OCI-LY1 (cell line): ENCODE measurements around the gene CYP2S1.
"Not testable (repeated sequence)": the region's sequence is repeated elsewhere in the genome, so short reads cannot be mapped to it uniquely, and the experiment has no call there.

Experiments
- H2AFZ ChIP-seq: fragments of 200-600 bp; sonication (generic), shearing (Covaris generic); 2 replicates; pipeline ENCODE4 v1.6.0; 2014; ENCODE audit warnings: antibody characterized with exemption, mild to moderate bottlenecking, low read length
- H3F3A ChIP-seq: fragments of 200-600 bp; sonication (generic), shearing (Covaris generic); 2 replicates; pipeline ENCODE4 v1.6.0; 2014; ENCODE audit warnings: mild to moderate bottlenecking, antibody characterized with exemption, low read length, moderate library complexity; ENCODE audit not compliant: insufficient read depth
- H3K27ac ChIP-seq: fragments of 200-600 bp; sonication (generic); 2 replicates; pipeline ENCODE4 v1.5.1; 2014; ENCODE audit warnings: low read length, mixed run types, mild to moderate bottlenecking, low read depth; ENCODE audit not compliant: poor library complexity, severe bottlenecking
- H3K27me3 ChIP-seq: fragments of 200-600 bp; sonication (generic); 2 replicates; pipeline ENCODE4 v1.6.0; 2014; ENCODE audit warnings: antibody characterized with exemption, mild to moderate bottlenecking, low read length, moderate library complexity; ENCODE audit not compliant: insufficient read depth
- H3K36me3 ChIP-seq: fragments of 200-600 bp; sonication (generic); 2 replicates; pipeline ENCODE4 v1.6.1; 2014; ENCODE audit warnings: mild to moderate bottlenecking, antibody characterized with exemption, low read length, moderate library complexity, mixed read lengths; ENCODE audit not compliant: insufficient read depth
- H3K4me1 ChIP-seq: fragments of 200-600 bp; sonication (generic); 2 replicates; pipeline ENCODE4 v1.5.1; 2014; ENCODE audit warnings: mild to moderate bottlenecking, low read length, moderate library complexity; ENCODE audit not compliant: insufficient read depth, severe bottlenecking
- H3K4me2 ChIP-seq: fragments of 200-600 bp; sonication (generic), shearing (Covaris generic); 2 replicates; pipeline ENCODE4 v1.6.1; 2014; ENCODE audit warnings: low read length
- H3K4me3 ChIP-seq: fragments of 200-600 bp; sonication (generic); 2 replicates; pipeline ENCODE4 v1.5.1; 2014; ENCODE audit warnings: low read length, low read depth, mild to moderate bottlenecking, mixed read lengths; ENCODE audit not compliant: poor library complexity, severe bottlenecking
- H3K79me2 ChIP-seq: fragments of 200-600 bp; shearing (Covaris generic); 2 replicates; pipeline ENCODE4 v1.6.1; 2016; ENCODE audit warnings: mixed run types, low read length, mixed read lengths; ENCODE audit not compliant: insufficient read depth
- H3K9ac ChIP-seq: fragments of 200-600 bp; sonication (generic), shearing (Covaris generic); 2 replicates; pipeline ENCODE4 v1.6.1; 2014; ENCODE audit warnings: mild to moderate bottlenecking, low read length, mixed read lengths
- H3K9me2 ChIP-seq: fragments of 200-600 bp; sonication (generic), shearing (Covaris generic); 2 replicates; pipeline ENCODE4 v1.6.1; 2014; ENCODE audit warnings: low read depth, mild to moderate bottlenecking, low read length, mixed read lengths
- H3K9me3 ChIP-seq: fragments of 200-600 bp; shearing (Covaris generic); 2 replicates; pipeline ENCODE4 v1.6.1; 2014; ENCODE audit warnings: low read length, mixed read lengths
- H4K20me1 ChIP-seq: fragments of 200-600 bp; sonication (generic), shearing (Covaris generic); 2 replicates; pipeline ENCODE4 v1.6.0; 2016; ENCODE audit warnings: mild to moderate bottlenecking, low read length; ENCODE audit not compliant: insufficient read depth
- EZH2 ChIP-seq: fragments of 200-600 bp; sonication (generic), shearing (Covaris generic); IDR thresholded peaks from 2 replicates; pipeline ENCODE4 v1.8.0; 2017; ENCODE audit warnings: borderline replicate concordance, mixed run types, mild to moderate bottlenecking, antibody characterized with exemption, low read length, moderate library complexity, mixed read lengths
- TF ChIP-seq, protein P1 (sequence below): fragments of 200-600 bp; sonication (generic), shearing (Covaris generic); IDR thresholded peaks from 2 replicates; pipeline ENCODE4 v1.5.1; 2017; ENCODE audit warnings: mild to moderate bottlenecking, antibody characterized with exemption, low read length, moderate library complexity, mixed read lengths

The CYP2S1 gene

DNA sequence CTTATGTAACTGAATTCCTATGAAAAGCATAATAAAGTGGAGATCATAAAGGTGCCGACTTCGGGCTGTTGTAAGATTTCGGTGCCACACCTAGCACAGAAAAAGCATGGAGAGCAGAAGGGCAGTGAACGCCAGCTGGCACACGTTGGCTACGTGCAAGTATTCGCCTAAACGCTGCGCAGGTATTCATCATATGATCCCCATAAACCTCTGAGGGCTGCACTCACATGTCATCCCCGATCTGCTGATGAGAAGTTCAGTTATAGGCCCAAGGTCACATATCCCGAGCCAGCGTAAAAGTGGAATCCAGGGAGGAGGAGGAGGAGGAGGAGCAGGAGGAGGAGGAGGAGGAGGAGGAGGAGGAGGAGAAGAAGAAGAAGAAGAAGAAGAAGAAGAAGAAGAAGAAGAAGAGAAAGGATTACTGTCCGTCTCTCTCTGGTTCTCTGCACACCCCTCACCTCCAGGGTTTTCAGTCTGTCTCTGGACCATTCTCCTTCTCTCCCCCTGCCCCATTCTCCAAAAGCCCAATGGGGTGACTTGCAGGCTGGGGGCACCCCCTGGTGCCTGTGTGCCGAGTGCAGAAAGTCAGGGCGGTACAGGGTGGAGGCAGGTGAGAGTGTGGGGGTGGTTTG lies 18.6 kb upstream of the CYP2S1 start:
- Histone ChIP-seq H3K27me3 (no peaks in the 10 kb centered on the region), H3K4me3 (no peak overlapping the region), H3K9ac (no peak overlapping the region), H3K36me3 (no peaks in the 10 kb centered on the region), H3F3A (no peaks in the 10 kb centered on the region), H3K9me3 (no peaks in the 10 kb centered on the region), H3K79me2 (no peaks in the 10 kb centered on the region), H2AFZ (no peak overlapping the region), H4K20me1 (no peaks in the 10 kb centered on the region), H3K27ac (no peak overlapping the region), H3K4me1 (no peaks in the 10 kb centered on the region), H3K9me2 (no peaks in the 10 kb centered on the region), H3K4me2 (no peak overlapping the region)
- TF ChIP-seq EZH2, result no peak
- TF ChIP-seq, protein P1, sequence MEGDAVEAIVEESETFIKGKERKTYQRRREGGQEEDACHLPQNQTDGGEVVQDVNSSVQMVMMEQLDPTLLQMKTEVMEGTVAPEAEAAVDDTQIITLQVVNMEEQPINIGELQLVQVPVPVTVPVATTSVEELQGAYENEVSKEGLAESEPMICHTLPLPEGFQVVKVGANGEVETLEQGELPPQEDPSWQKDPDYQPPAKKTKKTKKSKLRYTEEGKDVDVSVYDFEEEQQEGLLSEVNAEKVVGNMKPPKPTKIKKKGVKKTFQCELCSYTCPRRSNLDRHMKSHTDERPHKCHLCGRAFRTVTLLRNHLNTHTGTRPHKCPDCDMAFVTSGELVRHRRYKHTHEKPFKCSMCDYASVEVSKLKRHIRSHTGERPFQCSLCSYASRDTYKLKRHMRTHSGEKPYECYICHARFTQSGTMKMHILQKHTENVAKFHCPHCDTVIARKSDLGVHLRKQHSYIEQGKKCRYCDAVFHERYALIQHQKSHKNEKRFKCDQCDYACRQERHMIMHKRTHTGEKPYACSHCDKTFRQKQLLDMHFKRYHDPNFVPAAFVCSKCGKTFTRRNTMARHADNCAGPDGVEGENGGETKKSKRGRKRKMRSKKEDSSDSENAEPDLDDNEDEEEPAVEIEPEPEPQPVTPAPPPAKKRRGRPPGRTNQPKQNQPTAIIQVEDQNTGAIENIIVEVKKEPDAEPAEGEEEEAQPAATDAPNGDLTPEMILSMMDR, result no peak

DNA sequence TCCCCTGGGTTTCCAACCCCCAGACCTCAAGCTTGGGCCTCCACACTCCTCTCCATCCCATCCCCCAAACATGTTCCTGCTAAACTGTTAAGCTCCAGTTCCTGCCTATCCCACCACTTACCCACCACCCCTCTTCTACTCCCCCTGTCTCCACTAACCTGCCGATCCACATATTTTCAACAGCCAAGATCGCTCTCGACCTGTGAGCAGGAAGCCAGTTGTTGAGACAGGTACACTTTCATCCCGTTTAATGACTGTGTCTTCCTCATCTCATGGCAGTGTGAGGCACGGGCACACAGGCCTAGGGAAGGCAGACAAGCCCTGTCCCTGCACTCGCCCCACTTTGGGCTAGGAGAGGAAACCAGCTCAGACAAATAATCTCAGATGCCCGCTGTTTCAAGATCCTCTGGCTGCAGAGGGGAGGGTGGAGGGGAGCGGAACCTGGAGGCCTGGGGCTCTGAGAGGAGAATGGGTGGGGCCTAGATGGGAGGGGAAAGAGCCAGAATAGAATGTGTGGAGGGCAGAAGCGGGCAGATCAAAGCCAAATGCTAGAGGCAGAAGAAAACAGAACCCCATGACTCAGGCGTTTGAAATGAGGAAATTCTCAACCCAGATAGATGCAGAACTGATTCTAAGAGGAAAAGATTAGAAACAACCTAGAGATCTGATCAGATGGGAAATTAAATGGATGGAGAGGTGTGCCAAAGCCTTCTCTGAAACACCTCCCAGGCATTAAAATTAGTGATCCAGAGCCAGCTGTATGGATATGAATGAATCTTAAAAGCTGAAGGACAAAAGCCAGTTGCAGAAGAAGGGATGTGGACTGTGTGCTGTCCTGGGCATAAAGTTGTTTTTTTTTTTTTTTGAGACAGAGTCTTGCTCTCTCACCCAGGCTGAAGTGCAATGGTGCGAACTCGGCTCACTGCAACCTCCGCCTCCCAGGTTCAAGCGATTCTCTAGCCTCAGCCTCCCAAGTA lies 16.9 kb upstream of the CYP2S1 start:
- H2AFZ ChIP-seq, result no peak overlapping the region
- H3K79me2 ChIP-seq, result no peaks in the 10 kb centered on the region
- no peaks in the 10 kb centered on the region for H3F3A ChIP-seq
- no peak overlapping the region for H3K4me2 ChIP-seq
- H3K9me2 ChIP-seq, result no peaks in the 10 kb centered on the region
- no peaks in the 10 kb centered on the region for H3K9me3 ChIP-seq
- no peaks in the 10 kb centered on the region for H3K4me1 ChIP-seq
- H3K36me3 ChIP-seq, result no peaks in the 10 kb centered on the region
- H3K27ac ChIP-seq, result no peak overlapping the region
- H4K20me1 ChIP-seq, result no peaks in the 10 kb centered on the region
- no peak overlapping the region for H3K9ac ChIP-seq
- no peak overlapping the region for H3K4me3 ChIP-seq
- no peaks in the 10 kb centered on the region for H3K27me3 ChIP-seq
- TF ChIP-seq, protein P1, result no peak
- no peak for TF ChIP-seq EZH2

DNA sequence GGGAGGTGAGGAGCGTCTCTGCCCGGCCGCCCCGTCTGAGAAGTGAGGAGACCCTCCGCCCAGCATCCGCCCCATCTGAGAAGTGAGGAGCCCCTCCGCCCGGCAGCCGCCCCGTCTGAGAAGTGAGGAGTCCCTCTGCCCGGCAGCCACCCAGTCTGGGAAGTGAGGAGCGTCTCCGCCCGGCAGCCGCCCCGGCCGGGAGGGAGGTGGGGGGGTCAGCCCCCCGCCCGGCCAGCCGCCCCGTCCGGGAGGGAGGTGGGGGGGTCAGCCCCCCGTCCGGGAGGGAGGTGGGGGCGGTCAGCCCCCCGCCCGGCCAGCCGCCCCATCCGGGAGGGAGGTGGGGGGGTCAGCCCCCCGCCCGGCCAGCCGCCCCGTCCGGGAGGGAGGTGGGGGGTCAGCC lies 12.8 kb upstream of the CYP2S1 start:
- H3K4me2 ChIP-seq, H3K79me2 ChIP-seq, H3K9me3 ChIP-seq, H3K4me3 ChIP-seq, H3K36me3 ChIP-seq, H3K9me2 ChIP-seq, H3F3A ChIP-seq, H4K20me1 ChIP-seq, H3K27ac ChIP-seq, H2AFZ ChIP-seq, H3K4me1 ChIP-seq, H3K9ac ChIP-seq, H3K27me3 ChIP-seq: not testable (repeated sequence)
